Panc1 (cell line): ENCODE results near the gene NOS1AP. TPM values are rescaled to one million over a fixed set of nuclear protein-coding genes. Genes with fewer than 3 reads are reported as not detected.

Source experiments
- ATAC-seq: fragments of 200-7000 bp; cut with Tn5 transposase; 2 replicates; pipeline ENCODE4 v1.9.1; 2020; ENCODE audit warnings: mild to moderate bottlenecking, moderate library complexity
- BruUV-seq: library from RNA; stranded (reverse); fragments of 400-500 nt; replicated peaks from 2 replicates; lab custom pipeline; 2021; lab: Mats Ljungman, UMichigan
- CTCF ChIA-PET: fragments of 300-600 bp; sonication (Branson Sonifier 250); formaldehyde crosslinking; loops from one replicate; lab custom pipeline; 2022; ENCODE audit warnings: antibody characterized with exemption; lab: Charles Lee
- POLR2A ChIA-PET: fragments of 300-600 bp; sonication (Branson Sonifier 250); formaldehyde crosslinking; loops from one replicate; lab custom pipeline; 2022; ENCODE audit warnings: antibody characterized with exemption; lab: Charles Lee
- DNase-seq: peaks from one replicate; pipeline ENCODE4 v3.0.0-alpha.2; 2010; ENCODE audit warnings: low read depth, low spot score
- H3K27ac ChIP-seq: 2 replicates; pipeline ENCODE4 v1.5.1; 2011; ENCODE audit warnings: mild to moderate bottlenecking, low read length, inconsistent platforms
- H3K27me3 ChIP-seq: fragments of 200-500 bp; sonication (Bioruptor generic); 2 replicates; pipeline ENCODE4 v1.6.0; 2014; ENCODE audit warnings: low read length, inconsistent platforms; ENCODE audit not compliant: control insufficient read depth, insufficient read depth
- H3K36me3 ChIP-seq: fragments of 200-500 bp; sonication (Bioruptor generic); 2 replicates; pipeline ENCODE4 v1.5.1; 2014; ENCODE audit warnings: inconsistent platforms, mild to moderate bottlenecking, low read length, moderate library complexity; ENCODE audit not compliant: control insufficient read depth, insufficient read depth
- H3K4me1 ChIP-seq: 2 replicates; pipeline ENCODE4 v1.5.1; 2011; ENCODE audit warnings: inconsistent platforms, mild to moderate bottlenecking, low read length, moderate library complexity; ENCODE audit not compliant: control insufficient read depth, insufficient read depth
- H3K4me3 ChIP-seq, 2 experiments: 2 replicates each; pipeline ENCODE4 v1.5.1; 2011 to 2012; ENCODE audit warnings: low read depth in 2 of 2, low read length in 2 of 2, mild to moderate bottlenecking in 2 of 2, inconsistent platforms in 1 of 2, moderate library complexity in 1 of 2
- H3K9me3 ChIP-seq: fragments of 200-500 bp; sonication (Bioruptor generic); 2 replicates; pipeline ENCODE4 v1.5.1; 2014; ENCODE audit warnings: low read depth, mild to moderate bottlenecking, inconsistent platforms, low read length, moderate library complexity; ENCODE audit not compliant: control insufficient read depth, insufficient read depth
- CTCF ChIP-seq: fragments of 450-650 bp; IDR thresholded peaks from 2 replicates; pipeline ENCODE4 v1.5.1; 2017; ENCODE audit warnings: mild to moderate bottlenecking
- POLR2AphosphoS5 ChIP-seq: IDR thresholded peaks from 2 replicates; pipeline ENCODE4 v1.6.1; 2012; ENCODE audit warnings: mild to moderate bottlenecking, low read depth, low read length, moderate library complexity
- REST ChIP-seq, 2 experiments: IDR thresholded peaks; 2 replicates each; pipeline ENCODE4 v1.6.1; 2011 to 2012; ENCODE audit warnings: low read depth in 2 of 2, control low read depth in 1 of 2, low read length in 1 of 2, mild to moderate bottlenecking in 1 of 2, moderate library complexity in 1 of 2; ENCODE audit not compliant: insufficient read depth in 1 of 2
- SIN3A ChIP-seq: IDR thresholded peaks from 2 replicates; pipeline ENCODE4 v1.6.1; 2012; ENCODE audit warnings: low read depth, mild to moderate bottlenecking, low read length, moderate library complexity, borderline replicate concordance; ENCODE audit not compliant: insufficient read depth
- TCF7L2 ChIP-seq: IDR thresholded peaks from 2 replicates; pipeline ENCODE4 v1.6.1; 2011; ENCODE audit warnings: mild to moderate bottlenecking, low read depth, low read length, inconsistent platforms
- in situ Hi-C: cut with HindIII; loops from 2 replicates; pipeline ENCODE4 v1.10.0; 2016; ENCODE audit warnings: low sequenced_read_pairs, low pct_unique_long_range_greater_than_20kb
- intact Hi-C: fragments of 100-400 bp; cut with micrococcal nuclease; formaldehyde crosslinking; loops from one replicate; pipeline ENCODE4 v1.10.0; 2022; ENCODE audit not compliant: unreplicated experiment
- total RNA-seq: library from RNA; stranded (reverse); gene quantifications from one replicate; pipeline ENCODE4 v1.2.1, GENCODE V29; 2021; ENCODE audit not compliant: unreplicated experiment

The NOS1AP gene
- total RNA-seq, 1 experiment from 2014 or later: 27.9 TPM

- H3K36me3 ChIP-seq: peaks cover 2% of the 10 kb centered on the region; the same call in 1 of the 2 replicates
- no peaks in the 10 kb centered on the region for H3K4me1 ChIP-seq
- no TSS peak for BruUV-seq
- CTCF ChIA-PET: no interaction called here
- in situ Hi-C loops (no loop called here), intact Hi-C loops (no loop called here)
- TF ChIP-seq CTCF (no peak), POLR2AphosphoS5 (no peak), TCF7L2 (no peak), REST (IDR thresholded peaks at IDR 0.05; ENCODE audit: insufficient read depth in 1 of 2, low read depth in 2 of 2, low read length in 1 of 2) (no peak), SIN3A (no peak)
- POLR2A ChIA-PET: no interaction called here
- no peak for DNase-seq
- no peaks in the 10 kb centered on the region for H3K9me3 ChIP-seq
- ATAC-seq: no peak
- H3K27me3 ChIP-seq: no peaks in the 10 kb centered on the region
- H3K4me3 ChIP-seq: no peak overlapping the region
- H3K27ac ChIP-seq: no peak overlapping the region
These were observed 297.6 kb downstream of the NOS1AP start for GRCh38 chr1:162367073-162367472.

- Histone ChIP-seq H3K4me1 (no peaks in the 10 kb centered on the region), H3K4me3 (no peak overlapping the region), H3K27ac (no peak overlapping the region), H3K27me3 (no peaks in the 10 kb centered on the region), H3K9me3 (no peaks in the 10 kb centered on the region), H3K36me3 (peaks cover 2% of the 10 kb centered on the region; the same call in 1 of the 2 replicates)
- in situ Hi-C loops: no loop called here
- TF ChIP-seq SIN3A (no peak), TCF7L2 (no peak), CTCF (no peak), REST (IDR thresholded peaks at IDR 0.05; ENCODE audit: insufficient read depth in 1 of 2, low read depth in 2 of 2, low read length in 1 of 2) (no peak), POLR2AphosphoS5 (no peak)
- ChIA-PET CTCF (interaction anchor here (0.5 kb wide), 1 partner anchor 38 kb away, joined by 5 read pairs; no protein-coding TSS in a partner anchor), POLR2A (no interaction called here)
- intact Hi-C loops: no loop called here
- no peak for DNase-seq
- no TSS peak for BruUV-seq
- no peak; the same call in 1 of the 2 replicates for ATAC-seq
These were observed 298.3 kb downstream of the NOS1AP start for GRCh38 chr1:162367772-162368171.
